PC-9 (cell line): ENCODE data around the gene AFAP1L2. TPM values are rescaled to one million over a fixed set of nuclear protein-coding genes. Genes with fewer than 3 reads are reported as not detected.

Experiments used
- BruUV-seq: library from RNA; stranded (reverse); fragments of 400-500 nt; replicated peaks from 2 replicates; lab custom pipeline; 2021; lab: Mats Ljungman, UMichigan
- CTCF ChIA-PET: fragments of 300-600 bp; sonication (Branson Sonifier 250); formaldehyde crosslinking; loops from one replicate; lab custom pipeline; 2022; ENCODE audit warnings: antibody characterized with exemption; lab: Charles Lee
- POLR2A ChIA-PET: fragments of 300-600 bp; sonication (Branson Sonifier 250); formaldehyde crosslinking; loops from one replicate; lab custom pipeline; 2022; ENCODE audit warnings: antibody characterized with exemption; ENCODE audit not compliant: unreplicated experiment; lab: Charles Lee
- DNase-seq, 2 experiments: peaks; one replicate each; pipeline versions ENCODE4 v3.0.0 to v3.0.0-alpha.2; 2015 to 2022; ENCODE audit warnings: mixed read lengths in 1 of 2
- H2AFZ ChIP-seq: fragments of 200-600 bp; sonication (generic); 2 replicates; pipeline ENCODE4 v1.8.1; 2017; ENCODE audit warnings: antibody characterized with exemption
- H3F3A ChIP-seq: fragments of 200-600 bp; sonication (generic); 2 replicates; pipeline ENCODE4 v1.8.1; 2017; ENCODE audit warnings: antibody characterized with exemption, mild to moderate bottlenecking, low read depth; ENCODE audit not compliant: insufficient read depth
- H3K27ac ChIP-seq: fragments of 200-600 bp; sonication (generic); 2 replicates; pipeline ENCODE4 v1.6.1; 2016; ENCODE audit warnings: mixed run types
- H3K27me3 ChIP-seq: fragments of 200-600 bp; sonication (generic); 2 replicates; pipeline ENCODE4 v1.6.1; 2016; ENCODE audit warnings: low read depth, mixed run types; ENCODE audit not compliant: insufficient read depth
- H3K36me3 ChIP-seq: fragments of 200-600 bp; sonication (generic); 2 replicates; pipeline ENCODE4 v1.6.1; 2016; ENCODE audit warnings: low read depth, mixed run types
- H3K4me1 ChIP-seq: fragments of 200-600 bp; sonication (generic); replicated peaks from 2 replicates; pipeline ENCODE4 v1.6.1; 2016; ENCODE audit warnings: mixed run types; ENCODE audit not compliant: insufficient read depth
- H3K4me2 ChIP-seq: fragments of 200-600 bp; sonication (generic); 2 replicates; pipeline ENCODE4 v1.6.1; 2017; ENCODE audit warnings: mixed run types
- H3K4me3 ChIP-seq: fragments of 200-600 bp; sonication (generic); 2 replicates; pipeline ENCODE4 v1.6.1; 2016; ENCODE audit warnings: mixed run types
- H3K79me2 ChIP-seq: fragments of 200-600 bp; sonication (generic); 2 replicates; pipeline ENCODE4 v1.6.1; 2017; ENCODE audit warnings: low read depth, mixed run types
- H3K9me2 ChIP-seq: fragments of 200-600 bp; sonication (generic); 2 replicates; pipeline ENCODE4 v1.8.1; 2017; ENCODE audit warnings: mild to moderate bottlenecking; ENCODE audit not compliant: insufficient read depth
- H3K9me3 ChIP-seq: fragments of 200-600 bp; sonication (generic); 2 replicates; pipeline ENCODE4 v1.8.1; 2016; ENCODE audit warnings: low read depth; ENCODE audit not compliant: insufficient read depth
- H4K20me1 ChIP-seq: fragments of 200-600 bp; sonication (generic); 2 replicates; pipeline ENCODE4 v1.8.1; 2017; ENCODE audit not compliant: insufficient read depth
- CTCF ChIP-seq: fragments of 200-600 bp; sonication (generic); conservative IDR thresholded peaks from 2 replicates; pipeline ENCODE4 v1.6.1; 2017; ENCODE audit warnings: mixed run types, antibody characterized with exemption, mild to moderate bottlenecking, moderate library complexity
- EZH2 ChIP-seq: fragments of 200-600 bp; sonication (generic); IDR thresholded peaks from 2 replicates; pipeline ENCODE4 v1.8.0; 2017; ENCODE audit warnings: antibody characterized with exemption, low read depth
- intact Hi-C: fragments of 100-400 bp; cut with micrococcal nuclease; formaldehyde crosslinking; loops from one replicate; pipeline ENCODE4 v1.10.0; 2022; ENCODE audit not compliant: unreplicated experiment
- total RNA-seq: library from RNA; stranded (reverse); gene quantifications from 2 replicates; pipeline ENCODE4 v1.2.3, GENCODE V29; 2021

AFAP1L2 gene
- total RNA-seq, 1 experiment from 2014 or later = 35.4 TPM

- H3K4me2 ChIP-seq = no peak overlapping the region
- no peak for TF ChIP-seq EZH2
- TF ChIP-seq CTCF = no peak
- no peaks in the 10 kb centered on the region for H3K27me3 ChIP-seq
- CTCF ChIA-PET = interaction anchor here (0.7 kb wide), 1 partner anchor 152 kb away, joined by 3 read pairs; no protein-coding TSS in a partner anchor
- no peak for DNase-seq
- no peaks in the 10 kb centered on the region for H3K9me2 ChIP-seq
- H3K79me2 ChIP-seq = no peaks in the 10 kb centered on the region
- H3F3A ChIP-seq = peaks cover 5% of the 10 kb centered on the region; the same call in 1 of the 2 replicates
- peaks cover 10% of the 10 kb centered on the region for H3K4me1 ChIP-seq
- no peaks in the 10 kb centered on the region for H3K9me3 ChIP-seq
- no peak overlapping the region for H3K27ac ChIP-seq
- no peak overlapping the region for H2AFZ ChIP-seq
- no peaks in the 10 kb centered on the region for H4K20me1 ChIP-seq
- no peaks in the 10 kb centered on the region for H3K36me3 ChIP-seq
- intact Hi-C loops = no loop called here
- BruUV-seq = no TSS peak
- no peak overlapping the region for H3K4me3 ChIP-seq
- POLR2A ChIA-PET = no interaction called here
These were observed 122.8 kb downstream of the AFAP1L2 start for GRCh38 chr10:114281461-114281860.

- Histone ChIP-seq H3K4me1 (peaks cover 10% of the 10 kb centered on the region), H2AFZ (no peak overlapping the region), H3K4me3 (no peak overlapping the region), H3K36me3 (no peaks in the 10 kb centered on the region), H3K27me3 (no peaks in the 10 kb centered on the region), H3K9me2 (no peaks in the 10 kb centered on the region), H3K9me3 (no peaks in the 10 kb centered on the region), H3F3A (peaks cover 5% of the 10 kb centered on the region; the same call in 1 of the 2 replicates), H3K4me2 (no peak overlapping the region), H4K20me1 (no peaks in the 10 kb centered on the region), H3K27ac (no peak overlapping the region), H3K79me2 (no peaks in the 10 kb centered on the region)
- POLR2A ChIA-PET = no interaction called here
- DNase-seq = no peak
- BruUV-seq = no TSS peak
- intact Hi-C loops = no loop called here
- CTCF ChIA-PET = no interaction called here
- no peak for TF ChIP-seq EZH2
- TF ChIP-seq CTCF = no peak
These were observed 123.3 kb downstream of the AFAP1L2 start for GRCh38 chr10:114281006-114281405.

DNA sequence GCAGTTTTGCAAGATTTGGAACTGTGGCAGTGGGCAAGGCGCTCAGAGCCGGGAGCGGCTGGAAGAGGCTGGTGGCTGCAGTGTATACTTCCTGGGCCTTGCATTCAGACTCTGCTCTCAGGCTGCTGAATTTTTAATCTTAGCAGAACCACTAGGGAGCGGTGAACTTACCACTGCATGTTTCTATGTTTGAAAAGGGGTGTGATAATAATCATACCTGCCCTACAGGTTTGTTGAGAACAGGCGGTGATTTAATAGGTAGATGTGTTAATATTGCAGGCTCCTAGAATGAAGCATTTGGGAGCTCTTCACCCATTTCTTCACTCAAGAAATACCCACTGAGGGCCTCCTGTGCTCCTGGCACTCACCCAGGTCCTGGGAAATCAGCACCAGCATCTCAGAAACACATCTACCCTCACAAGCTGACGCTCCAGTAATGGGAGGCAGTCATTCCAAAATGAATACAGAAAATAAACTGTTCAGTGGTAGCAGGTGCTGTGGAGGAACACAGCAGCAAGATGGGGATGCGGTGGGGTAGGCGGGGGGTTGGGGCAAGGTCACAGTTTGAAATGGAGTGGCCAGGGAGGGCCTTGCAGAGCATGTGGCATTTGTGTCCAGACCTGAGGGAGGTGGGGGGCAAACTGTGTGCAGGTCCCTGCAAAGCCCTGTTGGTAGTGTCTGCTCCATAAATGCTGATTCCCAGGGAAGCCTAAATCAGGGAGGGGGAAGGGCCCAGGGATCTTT lies 124.2 kb downstream of the AFAP1L2 start:
- peaks cover 10% of the 10 kb centered on the region for H3K4me1 ChIP-seq
- POLR2A ChIA-PET = no interaction called here

More for the DNA sequence above, 124.2 kb downstream of the AFAP1L2 start:
- Histone ChIP-seq H3K27ac (no peak overlapping the region), H3K9me3 (no peaks in the 10 kb centered on the region), H3K4me3 (no peak overlapping the region), H3K27me3 (no peaks in the 10 kb centered on the region), H3K36me3 (no peaks in the 10 kb centered on the region), H3K4me2 (peak overlapping the region; percentile 38), H3F3A (peaks cover 5% of the 10 kb centered on the region; the same call in 1 of the 2 replicates), H3K79me2 (no peaks in the 10 kb centered on the region), H2AFZ (no peak overlapping the region), H3K9me2 (no peaks in the 10 kb centered on the region), H4K20me1 (no peaks in the 10 kb centered on the region)
- CTCF ChIA-PET = interaction anchor here (0.7 kb wide), 1 partner anchor 19 kb away, joined by 3 read pairs; no protein-coding TSS in a partner anchor
- TF ChIP-seq EZH2 (no peak), CTCF (no peak; the same call in 1 of the 2 replicates)
- no TSS peak for BruUV-seq
- intact Hi-C loops = loop anchor here (10.0 kb wide), 1 partner anchor 105 kb away; the partner anchor contains the start of genes CCDC186 and TDRD1
- peak in 1 of 2 experiments; percentile 68 for DNase-seq
